Measurements from ENCODE around the gene NKRF. TPM values are rescaled to one million over a fixed set of nuclear protein-coding genes. Genes with fewer than 3 reads are reported as not detected.

Gene NKRF
- total RNA-seq, 1 donor from 2014 or later, result 17.1 TPM

GRCh38 chrX:119617517-119618164 lies 11.4 kb upstream of the NKRF start:
- intact Hi-C loops (cut with micrococcal nuclease), result no loop called here

GRCh38 chrX:119614776-119615175 lies 8.6 kb upstream of the NKRF start:
- intact Hi-C loops (cut with micrococcal nuclease), result no loop called here

GRCh38 chrX:119607018-119607389 lies 780 bp upstream of the NKRF start:
- intact Hi-C loops (cut with micrococcal nuclease), result loop anchor here (2.0 to 5.0 kb wide), 4 partner anchors 76 to 150 kb away; no protein-coding TSS in a partner anchor

DNA sequence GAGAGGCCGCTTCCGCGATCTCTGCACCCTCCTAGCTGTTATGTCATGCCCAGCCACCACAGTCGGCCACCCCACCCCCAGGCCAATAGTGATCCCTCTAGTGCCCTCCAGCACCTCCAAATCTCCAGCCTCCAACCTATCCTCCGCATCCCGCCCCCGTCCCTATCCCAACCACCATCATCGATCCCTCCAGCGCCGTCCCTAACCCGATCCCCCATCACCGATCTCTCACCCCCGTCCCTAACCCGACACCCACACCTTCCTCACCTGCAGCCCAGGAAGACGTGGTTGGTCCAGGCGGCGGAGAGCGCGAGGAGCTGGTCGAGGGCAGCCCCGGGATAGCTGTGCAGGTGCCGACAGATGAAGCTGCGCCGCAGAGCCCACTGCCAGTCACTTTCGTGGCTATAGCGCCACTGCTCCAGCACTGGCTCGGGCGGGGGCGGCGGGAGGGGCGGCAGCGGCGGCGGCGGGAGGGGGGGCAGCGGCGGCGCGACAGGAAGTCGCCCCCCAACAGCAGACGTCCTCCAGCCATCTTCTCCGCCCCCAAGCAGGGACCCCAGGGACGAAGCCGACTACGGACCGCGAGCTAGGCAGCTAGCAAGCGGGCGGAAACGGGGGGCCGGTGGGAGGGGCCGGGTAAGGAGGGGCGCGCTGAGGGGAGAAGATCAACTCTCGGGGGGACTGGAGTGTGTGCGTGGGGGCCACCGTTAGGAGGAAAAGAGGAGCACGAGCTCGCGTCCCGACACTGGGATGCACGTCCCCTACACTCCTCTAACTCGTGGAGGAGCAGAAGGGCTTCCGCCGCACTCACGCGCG lies 552 bp downstream of the NKRF start:
- intact Hi-C loops (cut with micrococcal nuclease), result loop anchor here (1.0 to 5.0 kb wide), 7 partner anchors 31 to 151 kb away; partner anchors contain the start of genes SEPTIN6, STEEP1 and UBE2A

DNA sequence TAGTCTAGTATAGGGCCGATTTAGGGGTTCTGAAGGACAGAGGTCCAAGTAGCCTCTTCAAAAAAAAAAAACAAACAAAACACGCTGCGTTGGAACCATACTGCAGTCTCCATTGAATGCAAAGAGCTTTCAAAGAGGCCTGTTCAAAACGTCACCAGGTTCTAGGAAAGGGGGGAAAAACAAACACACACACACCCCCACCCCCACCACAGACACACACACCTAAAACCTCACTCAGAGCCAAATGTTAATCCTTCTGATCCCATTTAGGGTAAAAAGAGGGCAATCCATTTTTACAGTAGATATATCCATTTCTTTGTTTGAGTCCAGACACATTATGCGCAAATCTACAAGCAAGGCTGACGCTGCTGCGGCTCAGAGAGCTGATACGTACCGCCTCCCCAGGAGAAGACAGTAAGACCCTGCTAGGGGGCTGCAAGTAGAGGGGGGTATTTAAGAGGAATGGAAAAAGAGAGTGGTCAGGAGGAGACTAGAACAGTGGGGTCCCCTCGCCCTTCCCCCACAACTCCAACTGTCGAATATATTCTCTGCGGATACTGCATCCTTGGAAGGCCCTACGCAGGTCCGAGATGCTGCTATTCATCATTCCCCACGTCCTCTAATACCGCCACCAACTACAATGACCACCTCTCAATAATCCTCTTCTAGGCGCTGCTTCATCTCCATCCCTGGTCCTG lies 1.3 kb downstream of the NKRF start:
- intact Hi-C loops (cut with micrococcal nuclease), result loop anchor here (5.0 kb wide), 2 partner anchors 88 to 122 kb away; no protein-coding TSS in a partner anchor

- intact Hi-C loops (cut with micrococcal nuclease), result no loop called here
Observed at GRCh38 chrX:119602701-119603255, 3.4 kb downstream of the NKRF start.

- intact Hi-C loops (cut with micrococcal nuclease), result no loop called here
Observed at GRCh38 chrX:119589810-119590209, 16.4 kb downstream of the NKRF start.

GRCh38 chrX:119583431-119584059 lies 22.7 kb downstream of the NKRF start:
- intact Hi-C loops (cut with micrococcal nuclease), result no loop called here

DNA sequence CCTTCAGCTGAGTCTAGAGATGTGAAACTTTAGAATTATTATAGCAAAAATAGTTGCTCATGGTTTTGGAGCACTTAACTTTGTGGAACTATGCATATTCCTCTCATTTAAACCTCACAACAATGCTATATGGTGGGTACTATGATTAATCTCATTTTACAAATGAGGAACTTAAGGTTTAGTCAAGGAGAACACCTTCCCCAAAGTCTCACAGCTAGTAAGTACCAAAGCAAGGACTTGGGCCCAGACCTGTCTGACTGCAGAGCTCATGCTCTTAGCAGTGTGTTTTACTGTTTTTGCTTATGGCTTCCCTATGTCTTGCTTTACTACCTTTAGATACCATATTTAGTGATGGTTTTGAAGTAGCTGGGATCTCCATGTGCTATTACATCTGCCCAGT lies 26.8 kb downstream of the NKRF start:
- intact Hi-C loops (cut with micrococcal nuclease), result loop anchor here (10.0 kb wide), 2 partner anchors 295 to 345 kb away; partner anchors contain the start of genes NDUFA1, PGRMC1 and RNF113A

- intact Hi-C loops (cut with micrococcal nuclease), result loop anchor here (1.0 to 10.0 kb wide), 7 partner anchors 9 to 340 kb away; partner anchors contain the start of genes NDUFA1, NKRF, PGRMC1 and RNF113A
Observed at GRCh38 chrX:119574394-119575266, 31.6 kb downstream of the NKRF start, which contains the start of gene UBE2A. Gene UBE2A, plus strand, starts transcription at chrX:119574563. Its CDS starts 149 bp downstream, at chrX:119574712.

DNA sequence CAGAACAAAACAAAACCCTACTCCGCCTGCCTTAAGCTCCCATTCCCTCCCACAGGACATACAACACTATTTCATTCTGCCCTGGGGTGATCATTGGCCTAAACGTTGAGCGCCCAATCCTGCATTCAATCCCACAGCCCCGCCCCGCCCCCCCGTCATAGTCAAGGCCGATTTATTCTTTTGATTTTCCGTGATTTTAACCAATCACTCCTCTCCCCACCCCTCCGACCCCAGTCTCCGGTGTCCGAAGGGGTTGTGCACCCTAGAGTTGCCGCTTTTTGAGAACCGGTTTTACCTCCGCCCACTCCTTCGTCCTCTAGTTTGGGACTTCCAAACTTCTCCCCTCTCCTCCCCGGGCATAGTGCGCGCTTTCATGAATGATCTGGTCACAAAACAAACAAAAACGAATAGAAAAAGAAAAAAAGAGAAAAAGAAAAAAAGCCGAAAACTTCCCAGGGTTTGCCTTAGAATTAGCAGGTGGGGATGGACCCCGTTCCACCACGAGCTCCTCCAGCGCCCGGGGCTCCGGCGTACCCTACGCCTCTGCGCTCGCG lies 32.3 kb downstream of the NKRF start:
- intact Hi-C loops (cut with micrococcal nuclease), result loop anchor here (1.0 to 10.0 kb wide), 7 partner anchors 9 to 339 kb away; partner anchors contain the start of genes NDUFA1, NKRF, PGRMC1 and RNF113A

- intact Hi-C loops (cut with micrococcal nuclease), result loop anchor here (10.0 kb wide), 2 partner anchors 302 to 338 kb away; partner anchors contain the start of genes NDUFA1, PGRMC1 and RNF113A
Observed at GRCh38 chrX:119573222-119573621, 33.0 kb downstream of the NKRF start.

- intact Hi-C loops (cut with micrococcal nuclease), result loop anchor here (10.0 kb wide), 2 partner anchors 304 to 336 kb away; partner anchors contain the start of genes NDUFA1, PGRMC1 and RNF113A
Observed at GRCh38 chrX:119570351-119570835, 35.8 kb downstream of the NKRF start.

DNA sequence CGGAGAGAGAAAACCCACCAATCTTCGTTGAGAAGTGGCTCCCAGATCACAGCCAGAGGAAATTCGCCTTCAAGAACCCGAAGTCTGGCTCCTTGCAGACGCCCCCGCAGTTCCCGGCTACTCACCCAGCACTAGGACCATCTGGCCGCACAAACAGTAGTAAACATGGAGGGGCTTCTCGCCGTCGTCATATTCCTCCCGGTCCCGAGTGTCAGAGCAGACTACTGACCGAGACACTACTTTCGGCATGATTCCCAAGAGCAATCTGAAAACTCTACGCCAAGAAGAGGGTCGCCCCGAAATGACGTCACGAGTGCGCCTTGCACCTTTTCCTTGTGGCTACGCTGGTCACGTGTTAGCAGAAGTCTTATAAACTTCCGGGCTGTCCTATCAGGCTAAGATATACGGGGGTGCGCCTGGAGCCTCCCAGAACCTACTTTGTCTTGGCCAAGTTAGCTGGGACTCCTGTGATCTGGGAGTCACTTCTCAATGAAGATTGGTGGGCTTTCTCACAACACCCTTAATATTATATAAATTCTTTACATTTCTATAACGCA lies 41.0 kb downstream of the NKRF start, which contains the start of gene STEEP1:
TSS of gene STEEP1 (minus strand) at position 303 of the 557 bp plus-strand sequence. CDS start at position 249, 54 bp downstream.
- intact Hi-C loops (cut with micrococcal nuclease), result loop anchor here (1.0 to 10.0 kb wide), 4 partner anchors 9 to 380 kb away; partner anchors contain the start of genes NKAP, NKRF and UBE2A

DNA sequence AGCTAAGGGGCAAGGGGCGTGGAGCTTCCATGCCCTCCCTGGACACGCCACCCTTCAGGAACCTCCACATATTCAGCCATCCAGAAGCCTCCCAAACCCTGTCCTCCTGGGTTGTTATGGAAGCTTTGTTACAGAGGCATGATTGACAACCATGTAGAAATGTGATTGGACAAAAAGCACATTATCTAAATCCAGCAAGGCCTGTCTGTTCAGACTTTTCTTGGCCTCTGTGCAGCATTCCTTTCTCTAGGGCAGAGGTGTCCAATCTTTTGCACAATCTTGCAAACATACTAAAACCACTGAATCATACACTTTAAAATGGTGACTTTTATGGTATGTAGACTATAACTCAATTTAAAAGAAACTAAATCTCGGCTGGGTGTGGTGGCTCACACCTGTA lies 53.7 kb downstream of the NKRF start:
- intact Hi-C loops (cut with micrococcal nuclease), result no loop called here

DNA sequence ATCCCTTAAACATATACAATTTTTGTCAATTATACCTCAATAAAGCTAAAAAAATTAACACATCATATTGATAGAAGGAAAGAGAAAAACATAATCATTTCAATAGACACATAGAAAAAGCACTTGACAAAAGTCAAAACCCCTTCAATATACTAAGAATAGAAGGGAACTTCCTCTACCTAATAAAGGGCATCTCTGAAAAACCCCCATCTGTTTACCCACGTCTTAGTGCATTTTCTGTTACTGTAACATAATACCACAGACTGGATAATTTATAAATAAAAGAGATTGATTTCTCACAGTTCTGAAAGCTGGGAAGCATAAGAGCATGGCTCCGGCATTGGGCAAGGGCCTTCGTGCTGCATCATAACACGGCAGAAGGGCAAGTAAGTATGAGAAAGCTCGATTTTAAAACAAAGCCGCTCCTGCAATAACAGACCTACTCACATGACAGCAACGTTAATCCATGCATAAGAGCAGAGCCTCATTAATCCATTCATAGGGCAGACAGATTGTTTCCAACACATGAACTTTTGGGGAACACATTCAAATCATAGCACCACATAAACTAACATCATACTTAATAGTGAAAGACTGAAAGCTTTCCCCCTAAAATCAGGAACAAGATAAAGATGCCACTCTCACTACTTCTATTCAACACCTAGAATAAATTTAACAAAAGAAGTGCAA lies 56.8 kb downstream of the NKRF start:
- intact Hi-C loops (cut with micrococcal nuclease), result no loop called here

- intact Hi-C loops (cut with micrococcal nuclease), result no loop called here
Observed at GRCh38 chrX:119541188-119541587, 65.0 kb downstream of the NKRF start.

GRCh38 chrX:119539872-119540271 lies 66.4 kb downstream of the NKRF start:
- intact Hi-C loops (cut with micrococcal nuclease), result no loop called here
